SK-N-SH treated with all-trans-retinoic acid at 6 μM for 48 hours (cell line): ENCODE measurements around the gene CLPTM1L.
"Not testable (repeated sequence)": the region's sequence is repeated elsewhere in the genome, so short reads cannot be mapped to it uniquely, and the experiment has no call there.

Experiments used
- ATAC-seq: fragments of 200-7000 bp; cut with Tn5 transposase; 3 replicates; pipeline ENCODE4 v1.9.1; 2020; ENCODE audit warnings: mild to moderate bottlenecking, moderate library complexity
- ARNTL ChIP-seq: fragments of 450-650 bp; formaldehyde crosslinking; IDR thresholded peaks from 2 replicates; pipeline ENCODE4 v1.5.0; 2020; ENCODE audit warnings: low read depth, mild to moderate bottlenecking, moderate library complexity, borderline replicate concordance
- BACH2 ChIP-seq: fragments of 250-450 bp; sonication (Bioruptor Pico); IDR thresholded peaks from 2 replicates; pipeline ENCODE4 v1.9.0; 2021; ENCODE audit warnings: mild to moderate bottlenecking, borderline replicate concordance
- CSDC2 ChIP-seq: fragments of 250-450 bp; sonication (Bioruptor Pico); IDR thresholded peaks from 2 replicates; pipeline ENCODE4 v1.5.0; 2020; ENCODE audit warnings: mild to moderate bottlenecking, moderate library complexity
- ESRRG ChIP-seq: fragments of 250-450 bp; sonication (Bioruptor Pico); IDR thresholded peaks from 2 replicates; pipeline ENCODE4 v1.6.1; 2021; ENCODE audit warnings: mild to moderate bottlenecking
- GLIS3 ChIP-seq: fragments of 250-450 bp; sonication (Bioruptor Pico); IDR thresholded peaks from 2 replicates; pipeline ENCODE4 v1.5.0; 2020; ENCODE audit warnings: mild to moderate bottlenecking, moderate library complexity
- ISL1 ChIP-seq: fragments of 250-450 bp; sonication (Bioruptor Pico); IDR thresholded peaks from 2 replicates; pipeline ENCODE4 v2.1.2; 2022; ENCODE audit warnings: mild to moderate bottlenecking, moderate library complexity
- OSR1 ChIP-seq: fragments of 250-450 bp; sonication (Bioruptor Pico); IDR thresholded peaks from 2 replicates; pipeline ENCODE4 v1.8.0; 2022; ENCODE audit warnings: moderate library complexity, mild to moderate bottlenecking, inconsistent platforms
- RARB ChIP-seq: fragments of 250-450 bp; sonication (Bioruptor Pico); IDR thresholded peaks from 2 replicates; pipeline ENCODE4 v1.8.0; 2021; ENCODE audit warnings: mild to moderate bottlenecking, moderate library complexity
- TOX ChIP-seq: fragments of 250-450 bp; sonication (Bioruptor Pico); IDR thresholded peaks from 2 replicates; pipeline ENCODE4 v1.8.0; 2021; ENCODE audit warnings: mild to moderate bottlenecking, moderate library complexity, borderline replicate concordance
- ZC3H10 ChIP-seq: fragments of 250-450 bp; sonication (Bioruptor Pico); IDR thresholded peaks from 2 replicates; pipeline ENCODE4 v1.5.1; 2021; ENCODE audit warnings: mild to moderate bottlenecking, moderate library complexity
- ZFP3 ChIP-seq: fragments of 250-450 bp; sonication (Bioruptor Pico); IDR thresholded peaks from 2 replicates; pipeline ENCODE4 v1.5.0; 2020; ENCODE audit warnings: mild to moderate bottlenecking, moderate library complexity
- ZFP30 ChIP-seq: fragments of 450-650 bp; formaldehyde crosslinking; IDR thresholded peaks from 2 replicates; pipeline ENCODE4 v1.5.0; 2022; ENCODE audit warnings: mild to moderate bottlenecking, moderate library complexity
- ZNF565 ChIP-seq: fragments of 450-650 bp; formaldehyde crosslinking; conservative IDR thresholded peaks from 2 replicates; pipeline ENCODE4 v1.5.0; 2020; ENCODE audit warnings: low read depth, mild to moderate bottlenecking, moderate library complexity
- ZNF70 ChIP-seq: fragments of 450-650 bp; formaldehyde crosslinking; IDR thresholded peaks from 2 replicates; pipeline ENCODE4 v1.5.0; 2020; ENCODE audit warnings: mild to moderate bottlenecking, moderate library complexity
- ZNF8 ChIP-seq: fragments of 450-650 bp; formaldehyde crosslinking; IDR thresholded peaks from 2 replicates; pipeline ENCODE4 v1.5.0; 2020; ENCODE audit warnings: mild to moderate bottlenecking, moderate library complexity
- TF ChIP-seq, protein P1 (sequence below): fragments of 250-450 bp; sonication (Bioruptor Pico); IDR thresholded peaks from 2 replicates; pipeline ENCODE4 v1.5.1; 2020; ENCODE audit warnings: low read depth, mild to moderate bottlenecking, moderate library complexity
- TF ChIP-seq, protein P2 (sequence below): fragments of 250-450 bp; sonication (Bioruptor Pico); IDR thresholded peaks from 2 replicates; pipeline ENCODE4 v1.5.1; 2021; ENCODE audit warnings: mild to moderate bottlenecking, moderate library complexity
- TF ChIP-seq, protein P3 (sequence below): fragments of 250-450 bp; sonication (Bioruptor Pico); IDR thresholded peaks from 2 replicates; pipeline ENCODE4 v1.5.0; 2020; ENCODE audit warnings: mild to moderate bottlenecking, moderate library complexity
- TF ChIP-seq, protein P4 (sequence below): fragments of 250-450 bp; sonication (Bioruptor Pico); IDR thresholded peaks from 2 replicates; pipeline ENCODE4 v1.8.0; 2020; ENCODE audit warnings: mild to moderate bottlenecking, moderate library complexity, borderline replicate concordance
- TF ChIP-seq, protein P5 (sequence below): fragments of 250-450 bp; sonication (Bioruptor Pico); IDR thresholded peaks from 2 replicates; pipeline ENCODE4 v1.8.0; 2021; ENCODE audit warnings: low read depth, mild to moderate bottlenecking, moderate library complexity, borderline replicate concordance

CLPTM1L gene

DNA sequence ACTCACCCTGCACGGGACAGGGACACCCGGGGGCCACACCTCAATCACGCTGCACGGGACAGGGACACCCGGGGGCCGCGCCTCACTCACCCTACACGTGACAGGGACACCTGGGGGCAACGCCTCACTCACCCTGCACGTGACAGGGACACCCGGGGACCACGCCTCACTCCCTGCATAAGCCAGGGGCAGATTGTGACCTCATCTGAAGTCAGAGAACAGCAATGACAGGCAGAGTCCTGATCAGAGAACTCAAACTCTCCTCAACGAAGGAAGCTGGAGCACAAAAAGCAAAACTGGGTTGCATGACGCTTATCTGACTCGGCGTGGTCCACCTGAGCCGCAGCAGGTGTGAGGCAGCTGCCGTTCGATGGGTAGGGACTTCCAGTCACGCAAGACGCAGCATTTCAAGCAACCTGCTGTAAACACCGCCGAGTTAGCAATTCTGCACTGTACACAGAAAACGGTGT lies 53.3 kb downstream of the CLPTM1L start (continued):
- no peak for TF ChIP-seq GLIS3
- no peak for TF ChIP-seq RARB (CRISPR knock-in tag)
- no peak for TF ChIP-seq ZNF565 (CRISPR knock-in tag)
- no peak for TF ChIP-seq ZFP30 (CRISPR knock-in tag)
- TF ChIP-seq, all 23 proteins: peak for 0

DNA sequence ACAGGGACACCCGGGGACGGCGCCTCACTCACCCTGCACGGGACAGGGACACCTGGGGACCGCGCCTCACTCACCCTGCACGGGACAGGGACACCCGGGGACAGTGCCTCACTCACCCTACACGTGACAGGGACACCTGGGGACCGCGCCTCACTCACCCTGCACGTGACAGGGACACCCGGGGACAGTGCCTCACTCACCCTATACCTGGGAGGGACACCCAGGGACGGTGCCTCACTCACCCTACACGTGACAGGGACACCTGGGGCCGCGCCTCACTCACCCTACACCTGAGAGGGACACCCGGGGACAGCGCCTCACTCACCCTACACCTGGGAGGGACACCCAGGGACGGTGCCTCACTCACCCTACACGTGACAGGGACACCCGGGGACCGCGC lies 53.9 kb downstream of the CLPTM1L start:
- ATAC-seq = not testable (repeated sequence)

DNA sequence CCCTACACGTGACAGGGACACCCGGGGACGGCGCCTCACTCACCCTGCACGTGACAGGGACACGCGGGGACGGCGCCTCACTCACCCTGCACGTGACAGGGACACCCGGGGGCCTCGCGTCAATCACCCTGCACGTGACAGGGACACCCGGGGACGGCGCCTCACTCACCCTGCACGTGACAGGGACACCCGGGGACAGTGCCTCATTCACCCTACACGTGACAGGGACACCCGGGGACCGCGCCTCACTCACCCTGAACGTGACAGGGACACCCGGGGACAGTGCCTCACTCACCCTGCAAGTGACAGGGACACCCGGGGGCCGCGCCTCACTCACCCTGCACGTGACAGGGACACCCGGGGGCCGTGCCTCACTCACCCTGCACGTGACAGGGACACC lies 55.3 kb downstream of the CLPTM1L start:
- ATAC-seq = not testable (repeated sequence)

DNA sequence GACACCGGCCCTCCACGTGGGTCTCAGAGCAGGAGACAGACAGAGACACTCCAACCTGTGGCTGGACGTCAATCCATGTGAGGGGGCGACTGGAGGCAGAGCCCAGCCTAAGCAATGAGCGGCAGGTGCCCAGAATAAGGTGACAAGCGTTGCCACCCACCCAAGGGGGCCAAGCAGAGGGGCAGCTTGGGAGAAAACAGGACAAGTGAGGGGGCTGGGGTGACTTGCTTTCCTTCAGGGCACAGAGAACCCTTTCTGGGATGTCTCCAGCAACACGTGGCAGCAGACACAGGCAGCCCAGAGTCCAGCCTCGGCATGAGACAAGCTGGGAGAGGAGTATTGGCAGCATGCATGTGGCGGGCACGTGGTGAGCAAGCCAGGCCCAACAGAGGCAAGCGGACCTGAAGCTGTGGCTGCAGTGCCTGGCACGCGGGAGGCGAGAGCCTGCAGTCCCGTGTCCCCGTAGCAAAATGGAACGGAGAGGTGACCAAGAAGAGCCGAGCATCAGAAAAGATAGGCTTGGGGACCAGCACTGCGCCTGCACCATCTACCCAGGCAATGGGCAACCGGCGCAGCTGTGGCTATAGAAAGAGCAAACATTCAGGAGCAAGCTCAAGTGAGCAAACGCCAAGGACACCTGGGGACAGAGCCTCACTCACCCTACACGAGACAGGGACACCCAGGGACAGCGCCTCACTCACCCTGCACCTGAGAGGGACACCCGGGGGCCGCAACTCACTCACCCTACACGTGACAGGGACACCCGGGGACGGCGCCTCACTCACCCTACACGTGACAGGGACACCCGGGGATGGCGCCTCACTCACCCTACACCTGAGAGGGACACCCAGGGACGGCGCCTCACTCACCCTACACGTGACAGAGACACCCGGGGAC lies 56.2 kb downstream of the CLPTM1L start:
- no peak for ATAC-seq
- TF ChIP-seq, protein P1, sequence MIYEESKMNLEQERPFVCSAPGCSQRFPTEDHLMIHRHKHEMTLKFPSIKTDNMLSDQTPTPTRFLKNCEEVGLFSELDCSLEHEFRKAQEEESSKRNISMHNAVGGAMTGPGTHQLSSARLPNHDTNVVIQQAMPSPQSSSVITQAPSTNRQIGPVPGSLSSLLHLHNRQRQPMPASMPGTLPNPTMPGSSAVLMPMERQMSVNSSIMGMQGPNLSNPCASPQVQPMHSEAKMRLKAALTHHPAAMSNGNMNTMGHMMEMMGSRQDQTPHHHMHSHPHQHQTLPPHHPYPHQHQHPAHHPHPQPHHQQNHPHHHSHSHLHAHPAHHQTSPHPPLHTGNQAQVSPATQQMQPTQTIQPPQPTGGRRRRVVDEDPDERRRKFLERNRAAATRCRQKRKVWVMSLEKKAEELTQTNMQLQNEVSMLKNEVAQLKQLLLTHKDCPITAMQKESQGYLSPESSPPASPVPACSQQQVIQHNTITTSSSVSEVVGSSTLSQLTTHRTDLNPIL (CRISPR knock-in tag) = no peak
- TF ChIP-seq ARNTL (no peak), ZFP3 (CRISPR knock-in tag) (no peak), ZC3H10 (CRISPR knock-in tag) (no peak), ZNF70 (CRISPR knock-in tag) (no peak), ZNF565 (CRISPR knock-in tag) (no peak), CSDC2 (no peak), ESRRG (CRISPR knock-in tag) (no peak), ZNF8 (CRISPR knock-in tag) (no peak)
- TF ChIP-seq, all 23 proteins: peak for 0

DNA sequence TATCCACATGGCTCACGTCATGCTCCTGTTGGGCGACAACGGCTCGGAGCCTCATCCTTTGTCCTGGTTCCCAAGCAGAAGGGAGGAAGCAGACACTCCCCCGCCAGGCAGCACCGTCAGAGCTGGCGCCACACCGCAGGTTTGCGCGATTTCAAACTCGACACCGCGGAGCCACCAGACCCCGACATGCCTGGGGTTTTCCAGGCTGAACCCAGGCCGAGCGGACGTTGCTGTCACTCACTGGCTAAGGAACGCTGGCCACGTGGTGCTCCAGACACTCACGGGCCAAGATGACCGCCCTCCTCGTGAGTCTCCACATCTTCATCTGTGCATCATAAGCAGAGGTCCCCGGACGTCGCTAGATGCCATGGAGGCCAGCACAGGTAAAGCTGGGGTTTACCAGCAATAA lies 59.0 kb downstream of the CLPTM1L start:
- ATAC-seq = no peak
- TF ChIP-seq, protein P1 (CRISPR knock-in tag) = no peak
- no peak for TF ChIP-seq ZNF565 (CRISPR knock-in tag)
- no peak for TF ChIP-seq CSDC2
- no peak for TF ChIP-seq ARNTL
- no peak for TF ChIP-seq BACH2 (CRISPR knock-in tag)
- TF ChIP-seq ISL1 (CRISPR knock-in tag) = no peak
- no peak for TF ChIP-seq ZNF70 (CRISPR knock-in tag)
- no peak for TF ChIP-seq ZC3H10 (CRISPR knock-in tag)
- TF ChIP-seq OSR1 (CRISPR knock-in tag) = no peak
- no peak for TF ChIP-seq ZFP30 (CRISPR knock-in tag)
- no peak for TF ChIP-seq TOX (CRISPR knock-in tag)
- no peak for TF ChIP-seq RARB (CRISPR knock-in tag)
- no peak for TF ChIP-seq GLIS3
- TF ChIP-seq, protein P2, sequence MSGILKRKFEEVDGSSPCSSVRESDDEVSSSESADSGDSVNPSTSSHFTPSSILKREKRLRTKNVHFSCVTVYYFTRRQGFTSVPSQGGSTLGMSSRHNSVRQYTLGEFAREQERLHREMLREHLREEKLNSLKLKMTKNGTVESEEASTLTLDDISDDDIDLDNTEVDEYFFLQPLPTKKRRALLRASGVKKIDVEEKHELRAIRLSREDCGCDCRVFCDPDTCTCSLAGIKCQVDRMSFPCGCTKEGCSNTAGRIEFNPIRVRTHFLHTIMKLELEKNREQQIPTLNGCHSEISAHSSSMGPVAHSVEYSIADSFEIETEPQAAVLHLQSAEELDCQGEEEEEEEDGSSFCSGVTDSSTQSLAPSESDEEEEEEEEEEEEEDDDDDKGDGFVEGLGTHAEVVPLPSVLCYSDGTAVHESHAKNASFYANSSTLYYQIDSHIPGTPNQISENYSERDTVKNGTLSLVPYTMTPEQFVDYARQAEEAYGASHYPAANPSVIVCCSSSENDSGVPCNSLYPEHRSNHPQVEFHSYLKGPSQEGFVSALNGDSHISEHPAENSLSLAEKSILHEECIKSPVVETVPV = no peak
- TF ChIP-seq ESRRG (CRISPR knock-in tag) = no peak
- TF ChIP-seq, protein P3, sequence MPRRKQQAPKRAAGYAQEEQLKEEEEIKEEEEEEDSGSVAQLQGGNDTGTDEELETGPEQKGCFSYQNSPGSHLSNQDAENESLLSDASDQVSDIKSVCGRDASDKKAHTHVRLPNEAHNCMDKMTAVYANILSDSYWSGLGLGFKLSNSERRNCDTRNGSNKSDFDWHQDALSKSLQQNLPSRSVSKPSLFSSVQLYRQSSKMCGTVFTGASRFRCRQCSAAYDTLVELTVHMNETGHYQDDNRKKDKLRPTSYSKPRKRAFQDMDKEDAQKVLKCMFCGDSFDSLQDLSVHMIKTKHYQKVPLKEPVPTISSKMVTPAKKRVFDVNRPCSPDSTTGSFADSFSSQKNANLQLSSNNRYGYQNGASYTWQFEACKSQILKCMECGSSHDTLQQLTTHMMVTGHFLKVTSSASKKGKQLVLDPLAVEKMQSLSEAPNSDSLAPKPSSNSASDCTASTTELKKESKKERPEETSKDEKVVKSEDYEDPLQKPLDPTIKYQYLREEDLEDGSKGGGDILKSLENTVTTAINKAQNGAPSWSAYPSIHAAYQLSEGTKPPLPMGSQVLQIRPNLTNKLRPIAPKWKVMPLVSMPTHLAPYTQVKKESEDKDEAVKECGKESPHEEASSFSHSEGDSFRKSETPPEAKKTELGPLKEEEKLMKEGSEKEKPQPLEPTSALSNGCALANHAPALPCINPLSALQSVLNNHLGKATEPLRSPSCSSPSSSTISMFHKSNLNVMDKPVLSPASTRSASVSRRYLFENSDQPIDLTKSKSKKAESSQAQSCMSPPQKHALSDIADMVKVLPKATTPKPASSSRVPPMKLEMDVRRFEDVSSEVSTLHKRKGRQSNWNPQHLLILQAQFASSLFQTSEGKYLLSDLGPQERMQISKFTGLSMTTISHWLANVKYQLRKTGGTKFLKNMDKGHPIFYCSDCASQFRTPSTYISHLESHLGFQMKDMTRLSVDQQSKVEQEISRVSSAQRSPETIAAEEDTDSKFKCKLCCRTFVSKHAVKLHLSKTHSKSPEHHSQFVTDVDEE (CRISPR knock-in tag) = no peak
- TF ChIP-seq, protein P4, sequence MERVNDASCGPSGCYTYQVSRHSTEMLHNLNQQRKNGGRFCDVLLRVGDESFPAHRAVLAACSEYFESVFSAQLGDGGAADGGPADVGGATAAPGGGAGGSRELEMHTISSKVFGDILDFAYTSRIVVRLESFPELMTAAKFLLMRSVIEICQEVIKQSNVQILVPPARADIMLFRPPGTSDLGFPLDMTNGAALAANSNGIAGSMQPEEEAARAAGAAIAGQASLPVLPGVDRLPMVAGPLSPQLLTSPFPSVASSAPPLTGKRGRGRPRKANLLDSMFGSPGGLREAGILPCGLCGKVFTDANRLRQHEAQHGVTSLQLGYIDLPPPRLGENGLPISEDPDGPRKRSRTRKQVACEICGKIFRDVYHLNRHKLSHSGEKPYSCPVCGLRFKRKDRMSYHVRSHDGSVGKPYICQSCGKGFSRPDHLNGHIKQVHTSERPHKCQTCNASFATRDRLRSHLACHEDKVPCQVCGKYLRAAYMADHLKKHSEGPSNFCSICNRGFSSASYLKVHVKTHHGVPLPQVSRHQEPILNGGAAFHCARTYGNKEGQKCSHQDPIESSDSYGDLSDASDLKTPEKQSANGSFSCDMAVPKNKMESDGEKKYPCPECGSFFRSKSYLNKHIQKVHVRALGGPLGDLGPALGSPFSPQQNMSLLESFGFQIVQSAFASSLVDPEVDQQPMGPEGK = no peak
- TF ChIP-seq, protein P5, sequence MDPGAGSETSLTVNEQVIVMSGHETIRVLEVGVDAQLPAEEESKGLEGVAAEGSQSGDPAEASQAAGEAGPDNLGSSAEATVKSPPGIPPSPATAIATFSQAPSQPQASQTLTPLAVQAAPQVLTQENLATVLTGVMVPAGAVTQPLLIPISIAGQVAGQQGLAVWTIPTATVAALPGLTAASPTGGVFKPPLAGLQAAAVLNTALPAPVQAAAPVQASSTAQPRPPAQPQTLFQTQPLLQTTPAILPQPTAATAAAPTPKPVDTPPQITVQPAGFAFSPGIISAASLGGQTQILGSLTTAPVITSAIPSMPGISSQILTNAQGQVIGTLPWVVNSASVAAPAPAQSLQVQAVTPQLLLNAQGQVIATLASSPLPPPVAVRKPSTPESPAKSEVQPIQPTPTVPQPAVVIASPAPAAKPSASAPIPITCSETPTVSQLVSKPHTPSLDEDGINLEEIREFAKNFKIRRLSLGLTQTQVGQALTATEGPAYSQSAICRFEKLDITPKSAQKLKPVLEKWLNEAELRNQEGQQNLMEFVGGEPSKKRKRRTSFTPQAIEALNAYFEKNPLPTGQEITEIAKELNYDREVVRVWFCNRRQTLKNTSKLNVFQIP (CRISPR knock-in tag) = no peak
